Measurements from ENCODE around the gene FOXO1. TPM values are rescaled to one million over a fixed set of nuclear protein-coding genes. Genes with fewer than 3 reads are reported as not detected.

FOXO1 gene
- total and polyA plus RNA-seq, 9 donors = 11.2 to 18.1 (median 13.1) TPM

DNA sequence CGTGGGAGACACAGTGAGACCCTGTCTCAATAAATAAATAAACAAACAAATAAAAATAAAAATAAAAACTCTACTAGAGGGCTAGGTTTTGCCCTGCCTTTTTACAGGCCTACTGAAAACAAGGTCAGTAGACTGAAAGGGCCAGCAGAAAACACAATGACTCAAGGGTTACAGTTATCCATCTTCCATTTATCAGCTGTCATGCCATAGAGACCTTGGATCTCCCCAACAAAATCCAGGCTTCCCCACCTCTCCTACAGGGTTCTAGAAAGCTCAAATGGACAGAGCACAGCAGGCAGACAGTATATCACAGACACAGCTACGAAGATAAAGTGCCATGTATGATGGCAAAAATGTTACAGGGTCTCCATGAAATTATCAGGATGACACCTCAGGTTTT lies 54.4 kb downstream of the FOXO1 start:
- no CpG with 5 or more reads among the region's 2 CpGs for WGBS (ENCODE audit: insufficient coverage)
- Histone ChIP-seq H3K4me1 (ENCODE audit: control insufficient read depth, insufficient read depth, low read length) (peaks cover 10% of the 10 kb centered on the region), H3K36me3 (ENCODE audit: control insufficient read depth, insufficient read depth, low read length) (no peaks in the 10 kb centered on the region), H3K4me3 (ENCODE audit: low read length) (no peak overlapping the region), H3K27ac (ENCODE audit: low read length) (no peak overlapping the region), H3K9me3 (replicated peaks; ENCODE audit: control insufficient read depth, low read depth, low read length) (no peaks in the 10 kb centered on the region), H3K27me3 (ENCODE audit: control insufficient read depth, insufficient read depth, low read length) (no peaks in the 10 kb centered on the region)
- DNase-seq = no peak

DNA sequence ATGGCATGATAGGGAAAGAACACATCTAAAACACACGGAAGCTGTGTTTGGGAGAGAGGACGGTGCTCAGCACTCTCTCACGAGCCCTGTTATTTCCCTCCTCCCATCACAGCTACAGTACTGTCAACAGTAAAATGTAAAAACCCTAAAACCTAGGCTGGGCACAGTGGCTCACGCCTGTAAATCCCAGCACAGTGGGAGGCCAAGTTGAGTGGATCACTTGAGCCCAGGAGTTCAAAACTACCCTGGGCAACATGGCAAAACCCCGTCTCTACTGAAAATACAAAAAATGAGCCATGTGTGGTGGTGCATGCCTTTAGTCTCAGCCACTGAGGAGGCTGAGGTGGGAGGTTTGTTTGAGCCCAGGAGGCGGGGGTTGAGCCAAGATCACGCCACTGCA lies 54.8 kb downstream of the FOXO1 start:
- Histone ChIP-seq H3K27ac (ENCODE audit: low read length) (no peak overlapping the region), H3K9me3 (replicated peaks; ENCODE audit: control insufficient read depth, low read depth, low read length) (no peaks in the 10 kb centered on the region), H3K36me3 (ENCODE audit: control insufficient read depth, insufficient read depth, low read length) (no peaks in the 10 kb centered on the region), H3K27me3 (ENCODE audit: control insufficient read depth, insufficient read depth, low read length) (no peaks in the 10 kb centered on the region), H3K4me3 (ENCODE audit: low read length) (no peak overlapping the region), H3K4me1 (ENCODE audit: control insufficient read depth, insufficient read depth, low read length) (peaks cover 10% of the 10 kb centered on the region)
- DNase-seq = no peak
- 83% methylated on average over 2 of the region's 7 CpGs for WGBS (ENCODE audit: insufficient coverage)

DNA sequence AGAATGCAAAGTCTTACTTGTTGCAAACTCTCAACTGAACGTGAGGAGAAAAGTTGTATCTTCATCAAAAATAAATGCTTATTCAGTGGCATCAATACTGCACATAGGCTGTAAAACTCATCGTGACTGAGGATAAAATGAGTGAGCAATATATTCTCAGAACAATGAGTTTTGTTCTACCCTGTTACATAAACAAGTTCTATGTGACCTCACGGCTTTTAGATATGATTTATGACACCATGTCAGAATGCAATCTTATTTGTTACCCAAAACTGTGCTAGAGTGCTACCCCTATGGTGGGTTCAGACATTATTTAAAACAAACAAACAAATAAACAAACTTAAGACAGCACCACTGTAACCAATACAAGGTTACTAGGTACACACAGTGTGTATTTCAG lies 55.4 kb downstream of the FOXO1 start:
- no peak overlapping the region for H3K27ac ChIP-seq (ENCODE audit: low read length)
- no CpG with 5 or more reads among the region's 3 CpGs for WGBS (ENCODE audit: insufficient coverage)
- H3K4me1 ChIP-seq (ENCODE audit: control insufficient read depth, insufficient read depth, low read length) = peaks cover 10% of the 10 kb centered on the region
- no peak for DNase-seq
- H3K4me3 ChIP-seq (ENCODE audit: low read length) = no peak overlapping the region
- H3K9me3 ChIP-seq (replicated peaks; ENCODE audit: control insufficient read depth, low read depth, low read length) = no peaks in the 10 kb centered on the region
- H3K27me3 ChIP-seq (ENCODE audit: control insufficient read depth, insufficient read depth, low read length) = no peaks in the 10 kb centered on the region
- H3K36me3 ChIP-seq (ENCODE audit: control insufficient read depth, insufficient read depth, low read length) = no peaks in the 10 kb centered on the region

DNA sequence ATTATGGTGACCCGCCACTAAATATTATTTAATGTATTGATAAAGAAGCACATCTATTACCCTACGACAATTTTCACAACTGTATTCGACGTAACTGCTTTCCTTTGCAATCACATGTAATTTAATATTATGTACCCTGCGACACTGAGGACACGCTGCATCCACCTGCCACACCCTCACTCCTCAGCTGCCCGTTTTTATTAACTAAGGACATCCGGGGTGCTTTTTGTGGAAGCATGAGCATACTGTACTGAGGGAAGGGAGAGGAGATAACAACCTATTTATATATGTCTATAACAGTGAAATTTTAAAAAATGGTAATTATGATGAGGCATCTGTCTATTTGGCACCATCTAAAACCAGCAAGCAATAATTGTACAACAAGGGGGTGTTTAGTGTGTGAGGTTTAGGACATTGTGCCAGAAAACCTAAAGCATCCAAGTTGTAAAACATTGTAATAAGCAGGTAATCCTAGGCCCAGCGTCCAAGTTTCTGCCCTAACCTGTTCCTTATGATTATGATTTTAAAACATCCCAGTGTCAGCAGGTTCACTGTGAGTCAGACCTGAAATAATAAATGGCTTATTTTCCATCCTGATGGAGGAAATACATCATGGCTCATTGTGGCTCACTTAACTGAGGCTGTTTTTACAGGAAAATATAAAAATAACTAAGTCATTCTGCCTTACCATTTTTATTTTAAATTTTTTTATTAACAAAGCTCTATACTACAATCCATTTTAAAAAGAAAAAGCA lies 56.3 kb downstream of the FOXO1 start:
- Histone ChIP-seq H3K9me3 (replicated peaks; ENCODE audit: control insufficient read depth, low read depth, low read length) (no peaks in the 10 kb centered on the region), H3K4me1 (ENCODE audit: control insufficient read depth, insufficient read depth, low read length) (peaks cover 10% of the 10 kb centered on the region), H3K36me3 (ENCODE audit: control insufficient read depth, insufficient read depth, low read length) (no peaks in the 10 kb centered on the region), H3K27ac (ENCODE audit: low read length) (peak overlapping the region; percentile 17), H3K27me3 (ENCODE audit: control insufficient read depth, insufficient read depth, low read length) (no peaks in the 10 kb centered on the region), H3K4me3 (ENCODE audit: low read length) (no peak overlapping the region)
- DNase-seq = peak; percentile 32
- WGBS (ENCODE audit: insufficient coverage) = no CpG with 5 or more reads among the region's 9 CpGs

DNA sequence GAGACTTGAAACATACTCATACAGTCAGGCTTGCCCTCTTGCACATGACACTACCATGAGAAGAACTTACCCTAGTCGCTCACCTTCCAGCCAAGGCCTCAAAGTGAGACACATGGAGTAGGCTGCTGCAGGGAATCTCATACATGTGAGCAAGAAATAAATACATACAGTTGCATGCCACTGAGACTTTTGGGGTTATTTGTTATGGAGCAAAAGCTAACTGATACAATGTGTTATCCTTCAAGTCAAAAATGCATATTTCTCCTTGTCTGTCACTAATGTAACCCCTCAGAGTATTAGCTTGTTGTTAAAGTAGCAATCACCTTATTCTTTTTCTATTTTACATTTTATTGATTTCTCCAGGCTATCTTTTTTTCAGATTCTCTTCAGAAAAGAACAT lies 58.1 kb downstream of the FOXO1 start:
- Histone ChIP-seq H3K27me3 (ENCODE audit: control insufficient read depth, insufficient read depth, low read length) (no peaks in the 10 kb centered on the region), H3K4me1 (ENCODE audit: control insufficient read depth, insufficient read depth, low read length) (peaks cover under 1% of the 10 kb centered on the region)

DNA sequence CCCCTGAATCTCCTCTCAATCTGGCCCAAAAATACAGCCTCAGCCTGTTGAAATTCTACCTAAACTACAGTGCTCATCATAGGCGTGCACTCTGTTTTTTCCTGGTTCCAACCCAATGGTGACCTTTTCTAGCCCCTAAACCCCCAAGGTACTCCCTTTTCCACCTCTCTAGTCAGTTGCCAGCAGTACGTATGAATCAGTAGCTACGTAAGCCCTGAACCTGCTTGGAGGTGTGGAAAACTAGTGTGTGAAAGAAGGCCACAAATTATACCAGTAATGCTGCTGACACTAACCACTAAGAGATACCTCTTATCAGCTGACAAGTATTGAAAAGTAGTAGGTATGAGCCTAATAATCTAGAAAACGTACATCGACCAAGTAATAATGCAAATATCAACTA lies 60.9 kb downstream of the FOXO1 start:
- no peaks in the 10 kb centered on the region for H3K9me3 ChIP-seq (replicated peaks; ENCODE audit: control insufficient read depth, low read depth, low read length)
- H3K27ac ChIP-seq (ENCODE audit: low read length) = no peak overlapping the region
- H3K36me3 ChIP-seq (ENCODE audit: control insufficient read depth, insufficient read depth, low read length) = no peaks in the 10 kb centered on the region
- no peaks in the 10 kb centered on the region for H3K4me1 ChIP-seq (ENCODE audit: control insufficient read depth, insufficient read depth, low read length)
- DNase-seq = no peak
- no peaks in the 10 kb centered on the region for H3K27me3 ChIP-seq (ENCODE audit: control insufficient read depth, insufficient read depth, low read length)
- WGBS (ENCODE audit: insufficient coverage) = 100% methylated on average over 1 of the region's 5 CpGs
- no peak overlapping the region for H3K4me3 ChIP-seq (ENCODE audit: low read length)

More for the DNA sequence above, 58.1 kb downstream of the FOXO1 start:
- no peak for DNase-seq
- H3K27ac ChIP-seq (ENCODE audit: low read length) = no peak overlapping the region
- no peaks in the 10 kb centered on the region for H3K36me3 ChIP-seq (ENCODE audit: control insufficient read depth, insufficient read depth, low read length)
- no CpG with 5 or more reads among the region's 1 CpG for WGBS (ENCODE audit: insufficient coverage)
- H3K4me3 ChIP-seq (ENCODE audit: low read length) = no peak overlapping the region
- H3K9me3 ChIP-seq (replicated peaks; ENCODE audit: control insufficient read depth, low read depth, low read length) = no peaks in the 10 kb centered on the region

DNA sequence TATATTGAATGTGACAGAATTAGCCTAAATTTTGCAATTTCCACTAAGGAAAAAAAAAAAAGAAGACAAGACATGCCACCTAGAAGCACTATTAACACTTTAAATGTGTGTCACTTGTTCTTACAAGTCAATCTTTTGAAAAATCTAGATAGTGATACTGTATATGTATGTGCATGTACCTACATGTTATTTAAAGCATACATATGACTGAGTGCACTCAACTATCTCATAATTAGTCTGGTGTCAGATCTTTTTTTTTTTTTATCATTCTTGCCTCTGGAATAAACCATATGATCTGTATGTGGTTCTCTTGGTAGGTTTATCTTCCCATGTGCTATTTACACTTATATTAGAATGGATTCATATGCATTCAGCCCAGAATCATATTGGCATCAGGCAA lies 62.3 kb downstream of the FOXO1 start:
- no peak overlapping the region for H3K4me3 ChIP-seq (ENCODE audit: low read length)
- DNase-seq = no peak
- no peak overlapping the region for H3K27ac ChIP-seq (ENCODE audit: low read length)
- no peaks in the 10 kb centered on the region for H3K27me3 ChIP-seq (ENCODE audit: control insufficient read depth, insufficient read depth, low read length)
- no peaks in the 10 kb centered on the region for H3K4me1 ChIP-seq (ENCODE audit: control insufficient read depth, insufficient read depth, low read length)
- H3K36me3 ChIP-seq (ENCODE audit: control insufficient read depth, insufficient read depth, low read length) = no peaks in the 10 kb centered on the region
- H3K9me3 ChIP-seq (replicated peaks; ENCODE audit: control insufficient read depth, low read depth, low read length) = no peaks in the 10 kb centered on the region

DNA sequence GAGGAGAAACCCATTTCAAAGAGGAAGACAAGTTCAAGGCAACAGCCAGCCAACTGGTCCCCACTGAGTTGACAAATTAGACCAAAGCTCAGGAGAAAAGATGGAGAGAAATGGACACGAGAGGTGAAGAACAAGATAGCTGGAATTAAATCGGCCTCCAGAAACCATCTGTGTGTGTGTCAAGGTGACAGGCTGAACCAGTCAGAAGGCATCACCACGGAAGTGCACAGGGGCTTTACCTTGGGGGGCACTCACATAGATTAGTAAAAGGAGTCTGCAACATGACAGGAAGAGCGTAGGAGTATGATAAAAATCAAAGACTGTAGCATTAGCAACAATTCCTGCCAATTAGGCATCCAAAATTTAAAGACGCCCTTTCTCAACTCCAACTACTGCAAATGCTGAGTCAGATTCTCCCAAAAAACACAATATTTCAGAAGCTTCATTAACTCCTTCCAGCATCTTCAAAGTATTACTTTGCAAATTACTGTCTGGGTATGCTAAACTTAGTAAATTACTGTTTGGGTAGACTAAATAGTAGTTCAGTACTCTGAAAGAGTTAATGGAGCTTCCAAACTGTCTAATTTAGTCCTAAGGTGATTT lies 66.2 kb downstream of the FOXO1 start:
- Histone ChIP-seq H3K27me3 (ENCODE audit: control insufficient read depth, insufficient read depth, low read length) (no peaks in the 10 kb centered on the region), H3K27ac (ENCODE audit: low read length) (no peak overlapping the region), H3K4me3 (ENCODE audit: low read length) (no peak overlapping the region), H3K36me3 (ENCODE audit: control insufficient read depth, insufficient read depth, low read length) (no peaks in the 10 kb centered on the region), H3K9me3 (replicated peaks; ENCODE audit: control insufficient read depth, low read depth, low read length) (no peaks in the 10 kb centered on the region), H3K4me1 (ENCODE audit: control insufficient read depth, insufficient read depth, low read length) (no peaks in the 10 kb centered on the region)
- no peak for DNase-seq
- 90% methylated on average over 3 of the region's 5 CpGs for WGBS (ENCODE audit: insufficient coverage)

DNA sequence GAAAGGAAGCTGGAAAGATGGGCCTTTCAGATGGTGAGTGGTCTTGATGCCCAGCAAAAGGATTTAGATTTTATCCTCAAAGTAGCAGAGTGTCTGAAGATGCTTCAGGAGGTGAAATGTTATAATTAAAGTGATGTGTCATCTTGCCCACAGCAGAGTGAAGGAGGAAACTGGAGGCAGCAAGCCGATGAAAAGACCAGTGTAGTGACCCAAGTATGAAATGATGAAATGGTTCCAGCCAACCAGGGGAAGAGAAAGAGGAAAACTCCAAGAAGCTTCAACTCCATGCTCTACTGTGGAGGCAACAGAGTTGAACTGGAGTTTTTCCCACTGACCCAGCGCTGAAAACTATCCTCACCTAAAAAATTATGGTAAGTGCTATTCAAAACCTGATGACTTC lies 66.7 kb downstream of the FOXO1 start:
- H3K36me3 ChIP-seq (ENCODE audit: control insufficient read depth, insufficient read depth, low read length) = no peaks in the 10 kb centered on the region
- H3K9me3 ChIP-seq (replicated peaks; ENCODE audit: control insufficient read depth, low read depth, low read length) = no peaks in the 10 kb centered on the region
- WGBS (ENCODE audit: insufficient coverage) = 83% methylated on average over 1 of the region's 2 CpGs
- H3K27ac ChIP-seq (ENCODE audit: low read length) = no peak overlapping the region
- DNase-seq = no peak
- no peaks in the 10 kb centered on the region for H3K27me3 ChIP-seq (ENCODE audit: control insufficient read depth, insufficient read depth, low read length)
- H3K4me1 ChIP-seq (ENCODE audit: control insufficient read depth, insufficient read depth, low read length) = no peaks in the 10 kb centered on the region
- no peak overlapping the region for H3K4me3 ChIP-seq (ENCODE audit: low read length)

DNA sequence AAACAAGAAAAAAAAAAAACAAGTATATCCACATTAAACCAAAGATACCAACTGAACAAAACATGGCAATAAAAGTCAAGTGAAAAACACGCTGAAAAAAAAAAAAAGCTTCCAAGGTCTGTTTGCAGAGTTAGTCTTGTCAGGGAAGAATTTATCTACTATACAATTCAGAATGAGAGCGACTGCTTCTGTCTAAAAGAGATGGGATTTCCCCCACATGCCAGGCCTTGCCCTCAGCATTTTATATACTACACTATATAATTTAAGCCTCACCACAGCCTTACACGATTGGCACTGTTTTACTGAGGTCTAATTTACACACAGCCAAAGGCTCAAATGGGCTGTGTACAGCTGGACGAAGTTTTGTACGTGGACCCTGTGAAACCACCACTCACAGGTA lies 67.3 kb downstream of the FOXO1 start:
- no CpG with 5 or more reads among the region's 5 CpGs for WGBS (ENCODE audit: insufficient coverage)
- Histone ChIP-seq H3K4me1 (ENCODE audit: control insufficient read depth, insufficient read depth, low read length) (no peaks in the 10 kb centered on the region), H3K27ac (ENCODE audit: low read length) (no peak overlapping the region)

More for the DNA sequence above, 67.3 kb downstream of the FOXO1 start:
- no peak for DNase-seq
- no peaks in the 10 kb centered on the region for H3K36me3 ChIP-seq (ENCODE audit: control insufficient read depth, insufficient read depth, low read length)
- H3K4me3 ChIP-seq (ENCODE audit: low read length) = no peak overlapping the region
- no peaks in the 10 kb centered on the region for H3K27me3 ChIP-seq (ENCODE audit: control insufficient read depth, insufficient read depth, low read length)
- no peaks in the 10 kb centered on the region for H3K9me3 ChIP-seq (replicated peaks; ENCODE audit: control insufficient read depth, low read depth, low read length)

All from muscle of leg (tissue), 11 donors.